GM12865 (cell line): ENCODE data around the gene AFDN.

Experiments used
- DNase-seq: peaks from one replicate; pipeline ENCODE4 v3.0.0; 2010; ENCODE audit warnings: low read depth
- H3K4me3 ChIP-seq: 2 replicates; pipeline ENCODE4 v1.5.1; 2011; ENCODE audit warnings: mild to moderate bottlenecking, low read depth, low read length, control low read depth
- TF ChIP-seq, protein P1 (sequence below): IDR thresholded peaks from 2 replicates; pipeline ENCODE4 v1.5.1; 2011; ENCODE audit warnings: low read length, control low read depth, low read depth, inconsistent platforms; ENCODE audit not compliant: insufficient read depth; ENCODE audit errors: missing control alignments

Gene AFDN

DNA sequence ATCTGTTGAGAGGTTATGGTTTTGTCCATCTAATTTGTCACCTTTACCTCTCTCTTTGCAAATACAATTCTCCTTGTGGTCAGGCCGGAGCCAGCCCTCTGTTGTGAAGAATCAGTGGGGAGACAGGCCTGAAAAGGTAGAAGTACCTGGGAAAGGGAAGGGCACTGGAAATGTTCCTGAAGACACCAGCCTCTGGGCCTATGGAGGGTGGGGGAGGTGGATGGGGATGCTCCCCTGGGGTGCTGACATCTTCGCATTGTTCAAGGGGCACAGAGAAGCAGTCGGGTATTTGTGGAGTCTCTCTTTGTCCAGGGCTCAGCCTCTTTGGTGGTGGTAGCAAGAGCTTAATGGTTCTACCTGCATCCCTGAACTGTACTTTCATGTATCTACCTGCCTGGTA is 24.4 kb upstream of the AFDN start:
- no peak overlapping the region for H3K4me3 ChIP-seq
- TF ChIP-seq, protein P1, sequence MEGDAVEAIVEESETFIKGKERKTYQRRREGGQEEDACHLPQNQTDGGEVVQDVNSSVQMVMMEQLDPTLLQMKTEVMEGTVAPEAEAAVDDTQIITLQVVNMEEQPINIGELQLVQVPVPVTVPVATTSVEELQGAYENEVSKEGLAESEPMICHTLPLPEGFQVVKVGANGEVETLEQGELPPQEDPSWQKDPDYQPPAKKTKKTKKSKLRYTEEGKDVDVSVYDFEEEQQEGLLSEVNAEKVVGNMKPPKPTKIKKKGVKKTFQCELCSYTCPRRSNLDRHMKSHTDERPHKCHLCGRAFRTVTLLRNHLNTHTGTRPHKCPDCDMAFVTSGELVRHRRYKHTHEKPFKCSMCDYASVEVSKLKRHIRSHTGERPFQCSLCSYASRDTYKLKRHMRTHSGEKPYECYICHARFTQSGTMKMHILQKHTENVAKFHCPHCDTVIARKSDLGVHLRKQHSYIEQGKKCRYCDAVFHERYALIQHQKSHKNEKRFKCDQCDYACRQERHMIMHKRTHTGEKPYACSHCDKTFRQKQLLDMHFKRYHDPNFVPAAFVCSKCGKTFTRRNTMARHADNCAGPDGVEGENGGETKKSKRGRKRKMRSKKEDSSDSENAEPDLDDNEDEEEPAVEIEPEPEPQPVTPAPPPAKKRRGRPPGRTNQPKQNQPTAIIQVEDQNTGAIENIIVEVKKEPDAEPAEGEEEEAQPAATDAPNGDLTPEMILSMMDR: no peak
- DNase-seq: no peak

DNA sequence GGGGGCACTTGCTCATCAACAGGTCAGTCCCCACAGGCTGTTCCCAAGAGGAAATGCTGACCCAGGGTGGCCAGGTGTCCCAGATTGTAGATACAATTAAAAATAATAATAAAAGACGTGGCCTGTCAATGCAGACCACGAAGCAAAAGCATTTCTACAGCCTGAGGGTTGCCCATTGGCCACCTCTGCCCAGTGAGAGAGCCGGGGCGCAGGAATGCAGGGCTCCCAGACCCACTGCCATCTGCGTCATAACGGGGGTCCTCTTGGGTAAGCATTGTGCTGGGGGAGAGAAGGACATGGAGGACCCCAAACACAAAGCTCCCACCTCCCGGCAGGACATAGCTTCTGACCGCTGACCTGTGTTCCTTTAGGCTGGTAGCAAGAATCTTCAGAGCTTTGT is 22.9 kb upstream of the AFDN start:
- no peak overlapping the region for H3K4me3 ChIP-seq
- TF ChIP-seq, protein P1: no peak
- DNase-seq: no peak

DNA sequence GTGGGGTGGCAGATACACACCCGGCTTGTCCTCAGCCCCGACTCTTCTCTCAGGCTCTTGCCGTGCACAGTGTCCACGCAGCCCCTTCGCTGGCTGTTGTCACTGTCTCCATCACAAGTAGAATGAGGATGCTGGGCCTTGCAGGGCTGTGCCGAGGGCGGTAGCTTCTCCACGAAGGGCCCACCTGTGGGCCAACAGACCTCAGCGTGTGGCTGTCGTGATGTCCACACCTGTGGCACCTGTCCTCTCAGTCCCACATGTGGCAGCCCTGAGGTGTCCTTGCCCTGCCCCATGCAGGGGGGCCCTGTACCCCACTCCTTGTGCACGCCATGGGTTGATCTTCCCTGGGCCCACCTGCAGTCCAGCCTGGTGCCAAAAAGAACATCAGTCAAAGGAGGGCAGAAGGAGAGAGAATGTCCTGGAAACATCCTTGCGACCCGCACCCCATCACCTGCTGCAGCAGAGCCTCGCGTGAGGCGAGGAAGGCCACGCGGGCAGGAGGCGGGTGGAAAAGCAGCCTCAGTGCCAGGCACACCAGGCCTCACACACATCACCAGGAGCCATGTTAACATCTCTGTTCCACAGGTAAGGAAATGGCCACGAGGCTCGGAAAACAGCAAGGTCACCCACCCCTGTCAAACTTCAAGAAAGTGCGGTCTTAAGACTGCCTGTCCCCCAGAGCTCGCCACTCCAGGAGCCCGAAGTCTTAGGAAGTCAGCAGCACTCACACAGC is 22.3 kb upstream of the AFDN start:
- TF ChIP-seq, protein P1: no peak
- DNase-seq: no peak
- H3K4me3 ChIP-seq: no peak overlapping the region

DNA sequence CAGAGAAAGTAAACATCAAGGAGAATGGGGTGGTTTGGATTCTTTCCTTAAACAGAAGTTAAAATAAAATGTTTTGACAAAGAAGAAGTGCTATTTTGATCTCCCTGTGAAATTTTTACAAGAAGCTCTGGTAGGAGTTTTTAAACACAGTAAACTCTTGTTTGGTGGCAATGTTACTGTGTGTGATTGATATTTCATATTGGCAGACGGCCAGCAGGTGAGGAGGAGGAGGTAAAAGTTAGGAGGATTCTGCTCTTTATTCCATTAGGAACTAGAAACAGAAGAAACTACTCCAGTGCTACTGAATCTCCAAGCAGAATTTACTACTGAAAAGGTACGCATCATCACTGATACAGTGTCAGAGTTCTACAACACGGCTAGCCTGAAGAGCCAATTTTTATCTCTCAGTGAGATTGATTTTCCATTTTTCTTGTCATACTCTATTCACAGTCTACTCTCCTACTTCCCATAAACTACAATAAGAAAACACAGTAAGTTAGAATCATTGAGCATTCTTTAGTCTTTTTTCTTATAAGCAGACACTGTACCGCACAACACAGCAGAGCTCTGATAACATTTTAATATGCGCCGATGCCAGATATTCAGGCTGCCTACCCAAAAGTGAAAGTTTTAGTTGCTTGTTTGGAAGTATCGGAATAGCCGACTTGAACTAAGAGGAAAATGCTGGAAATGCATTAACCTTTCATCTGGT is 21.2 kb upstream of the AFDN start:
- TF ChIP-seq, protein P1: no peak
- no peak for DNase-seq
- H3K4me3 ChIP-seq: no peak overlapping the region

DNA sequence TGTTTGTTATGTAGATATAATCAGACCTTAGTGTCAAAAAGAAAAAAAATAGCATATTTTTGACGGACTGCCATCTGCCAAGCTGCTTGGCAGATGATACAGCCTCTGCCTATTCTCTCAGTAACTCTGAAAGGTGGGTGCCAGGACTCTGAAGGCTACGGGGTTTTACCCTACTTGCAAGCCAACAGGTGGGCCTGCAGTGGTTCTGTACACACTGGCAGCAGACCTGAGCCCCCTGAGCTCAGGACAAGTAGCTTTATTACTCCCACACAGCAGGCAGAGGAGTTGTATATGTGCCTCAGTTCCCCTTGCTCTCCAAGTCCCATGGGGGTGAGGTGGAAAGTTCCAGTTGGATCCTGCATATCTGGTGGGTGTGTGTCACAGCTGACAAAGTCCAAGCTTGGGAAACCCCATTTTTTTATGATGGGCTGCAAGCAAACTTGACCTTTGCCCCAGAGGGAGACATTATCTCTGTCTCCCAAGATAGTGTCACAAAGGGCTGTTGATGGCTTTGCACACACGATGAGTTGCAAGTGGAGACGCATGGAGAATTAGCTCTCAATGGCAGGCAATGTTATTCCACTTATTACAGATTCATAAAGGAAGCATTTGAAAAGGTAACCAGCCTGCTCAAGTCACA is 20.5 kb upstream of the AFDN start:
- no peak overlapping the region for H3K4me3 ChIP-seq
- DNase-seq: no peak
- TF ChIP-seq, protein P1: no peak

DNA sequence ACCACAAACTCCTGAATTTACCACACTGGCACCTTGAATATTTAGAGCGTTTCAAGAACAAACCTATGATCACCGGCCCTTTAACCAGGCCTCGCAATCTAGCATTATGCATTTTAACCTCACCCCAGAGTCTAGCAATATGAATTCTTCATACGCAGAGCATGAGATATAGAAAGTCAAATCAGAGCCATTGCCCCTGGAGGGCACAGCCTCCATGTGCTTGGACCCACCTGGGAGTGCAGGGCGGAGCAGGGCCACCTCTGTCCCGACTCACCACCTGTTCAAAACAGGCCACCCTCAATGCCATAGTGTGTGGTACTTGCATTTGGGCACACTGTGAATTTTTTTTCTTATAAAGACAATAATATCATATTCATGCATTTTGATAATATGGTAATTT is 19.5 kb upstream of the AFDN start:
- DNase-seq: no peak
- TF ChIP-seq, protein P1: no peak
- no peak overlapping the region for H3K4me3 ChIP-seq
